ENCODE results near the gene DNAH2. TPM values are rescaled to one million over a fixed set of nuclear protein-coding genes. Genes with fewer than 3 reads are reported as not detected.

Gene DNAH2
- total and polyA plus RNA-seq, 9 donors, result 0.88 to 10.3 (median 2.5) TPM

GRCh38 chr17:7834542-7834956 is 117.0 kb downstream of the DNAH2 start:
- intact Hi-C loops (cut with DNase I), result loop anchor here in 2 of 4 donors (2.0 to 10.0 kb wide), 2 partner anchors 18 to 210 kb away; partner anchors contain the start of gene SAT2 (in 1 of the 2)
- peak; percentile 75 to 86 (median 81) for DNase-seq
- H3K4me3 ChIP-seq, result peak overlapping the region; percentile 95
- no peaks in the 10 kb centered on the region for H3K9me3 ChIP-seq
- 0 to 1% (median 1%) methylated on average over 16 to 20 of the region's 20 CpGs for WGBS, 3 donors
- no peaks in the 10 kb centered on the region for H3K27me3 ChIP-seq
- H3K4me1 ChIP-seq (ENCODE audit: insufficient read depth), result peaks cover 15% of the 10 kb centered on the region
- H3K36me3 ChIP-seq, result no peaks in the 10 kb centered on the region
- TF ChIP-seq POLR2A (IDR thresholded peaks at IDR 0.05), result peak; percentile 22
- TF ChIP-seq, protein P1, sequence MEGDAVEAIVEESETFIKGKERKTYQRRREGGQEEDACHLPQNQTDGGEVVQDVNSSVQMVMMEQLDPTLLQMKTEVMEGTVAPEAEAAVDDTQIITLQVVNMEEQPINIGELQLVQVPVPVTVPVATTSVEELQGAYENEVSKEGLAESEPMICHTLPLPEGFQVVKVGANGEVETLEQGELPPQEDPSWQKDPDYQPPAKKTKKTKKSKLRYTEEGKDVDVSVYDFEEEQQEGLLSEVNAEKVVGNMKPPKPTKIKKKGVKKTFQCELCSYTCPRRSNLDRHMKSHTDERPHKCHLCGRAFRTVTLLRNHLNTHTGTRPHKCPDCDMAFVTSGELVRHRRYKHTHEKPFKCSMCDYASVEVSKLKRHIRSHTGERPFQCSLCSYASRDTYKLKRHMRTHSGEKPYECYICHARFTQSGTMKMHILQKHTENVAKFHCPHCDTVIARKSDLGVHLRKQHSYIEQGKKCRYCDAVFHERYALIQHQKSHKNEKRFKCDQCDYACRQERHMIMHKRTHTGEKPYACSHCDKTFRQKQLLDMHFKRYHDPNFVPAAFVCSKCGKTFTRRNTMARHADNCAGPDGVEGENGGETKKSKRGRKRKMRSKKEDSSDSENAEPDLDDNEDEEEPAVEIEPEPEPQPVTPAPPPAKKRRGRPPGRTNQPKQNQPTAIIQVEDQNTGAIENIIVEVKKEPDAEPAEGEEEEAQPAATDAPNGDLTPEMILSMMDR (IDR thresholded peaks at IDR 0.05), result no peak
- TF ChIP-seq EP300 (IDR thresholded peaks at IDR 0.05), result no peak
- H3K27ac ChIP-seq, result peak overlapping the region; percentile 97 to 99

- intact Hi-C loops (cut with DNase I), result loop anchor here in 2 of 4 donors (2.0 to 10.0 kb wide), 2 partner anchors 18 to 210 kb away; partner anchors contain the start of gene SAT2 (in 1 of the 2)
- Histone ChIP-seq H3K4me3 (peak overlapping the region; percentile 95), H3K27me3 (no peaks in the 10 kb centered on the region), H3K27ac (peak overlapping the region; percentile 97 to 99), H3K9me3 (no peaks in the 10 kb centered on the region), H3K36me3 (no peaks in the 10 kb centered on the region), H3K4me1 (ENCODE audit: insufficient read depth) (peaks cover 16% of the 10 kb centered on the region)
- TF ChIP-seq EP300 (IDR thresholded peaks at IDR 0.05), result peak; percentile 63
- TF ChIP-seq, protein P1 (IDR thresholded peaks at IDR 0.05), result peak; percentile 77 to 94 (median 91)
- TF ChIP-seq POLR2A (IDR thresholded peaks at IDR 0.05), result peak; percentile 95
- whole genome bisulfite sequencing, 3 donors, result 1% methylated on average over 50 to 69 of the region's 69 CpGs
- DNase-seq, result peak; percentile 98 to 99 (median 99)
Observed at GRCh38 chr17:7834957-7835813, 117.6 kb downstream of the DNAH2 start.

DNA sequence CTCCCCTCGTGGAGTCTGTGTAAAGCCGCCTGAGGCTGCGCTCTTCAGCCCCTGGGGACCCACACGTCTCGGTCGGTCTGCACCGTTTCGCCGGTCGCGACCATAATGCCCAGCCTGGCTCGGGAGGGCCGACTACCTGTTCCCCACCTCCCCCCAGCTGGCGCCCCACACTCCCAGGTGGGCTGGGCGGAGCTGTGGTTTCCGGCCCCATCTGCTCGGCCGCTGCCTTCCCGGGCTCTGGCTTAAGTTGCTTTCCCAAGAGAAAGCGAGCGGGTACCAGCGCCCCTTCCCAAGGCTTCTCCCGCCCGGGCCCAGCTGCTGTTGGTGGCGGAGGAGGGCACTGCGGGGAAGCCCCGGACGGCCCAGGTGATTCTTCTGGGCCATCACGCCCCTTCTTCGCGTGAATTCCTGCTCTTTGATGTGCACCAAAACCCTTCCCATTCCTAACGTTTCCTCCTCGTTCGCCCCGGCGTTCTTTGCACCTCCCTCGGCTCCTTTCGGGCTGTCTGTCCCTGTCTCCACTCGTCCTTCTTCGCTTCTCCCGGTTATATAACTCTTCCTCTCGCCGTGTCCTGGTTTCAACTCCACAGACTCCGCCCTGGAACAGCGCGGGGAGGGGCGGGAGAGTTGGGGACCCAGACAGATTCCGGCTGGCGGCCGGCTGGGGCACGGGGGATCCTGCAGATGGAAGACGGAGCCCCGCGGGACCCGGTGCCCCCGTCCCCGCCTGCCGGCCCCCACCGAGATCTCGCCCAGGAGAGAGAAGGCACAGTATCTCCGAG is 118.5 kb downstream of the DNAH2 start:
- Histone ChIP-seq H3K27me3 (no peaks in the 10 kb centered on the region), H3K27ac (peak overlapping the region; percentile 97 to 99), H3K4me3 (peak overlapping the region; percentile 95), H3K9me3 (no peaks in the 10 kb centered on the region), H3K4me1 (ENCODE audit: insufficient read depth) (peaks cover 16% of the 10 kb centered on the region), H3K36me3 (no peaks in the 10 kb centered on the region)
- whole genome bisulfite sequencing, 3 donors, result 0 to 1% (median 0%) methylated on average over 48 to 61 of the region's 61 CpGs
- DNase-seq, result peak; percentile 92 to 95 (median 93)
- intact Hi-C loops (cut with DNase I), result loop anchor here in 2 of 4 donors (2.0 to 10.0 kb wide), 2 partner anchors 17 to 211 kb away; partner anchors contain the start of gene SAT2 (in 1 of the 2)
- TF ChIP-seq EP300 (IDR thresholded peaks at IDR 0.05), result no peak
- TF ChIP-seq, protein P1 (IDR thresholded peaks at IDR 0.05), result peak in 2 of 3 donors; percentile 21 to 31
- TF ChIP-seq POLR2A (IDR thresholded peaks at IDR 0.05), result peak; percentile 6
